K562 (cell line): ENCODE data around the gene FBXL13. TPM values are rescaled to one million over a fixed set of nuclear protein-coding genes. Genes with fewer than 3 reads are reported as not detected.

Experiments used
- ATAC-seq: fragments of 200-7000 bp; cut with Tn5 transposase; 3 replicates; pipeline ENCODE4 v1.9.1; 2020; ENCODE audit warnings: moderate library complexity
- BruUV-seq: library from RNA; stranded (reverse); fragments of 400-500 nt; replicated peaks from 2 replicates; lab custom pipeline; 2021; lab: Mats Ljungman, UMichigan
- CTCF ChIA-PET: fragments of 300-600 bp; formaldehyde crosslinking; extraction: SDS; loops from one replicate; lab custom pipeline; 2021; ENCODE audit warnings: low intra/inter-chr PET ratio; lab: Yijun Ruan, JAX
- POLR2A ChIA-PET: fragments of 300-600, 350-650 bp; sonication (Branson Sonifier 250); formaldehyde crosslinking; extraction: SDS; loops from one replicate; lab custom pipeline; 2021; ENCODE audit warnings: antibody characterized with exemption, inconsistent platforms; lab: Yijun Ruan, JAX
- DNase-seq, 4 experiments: peaks; one replicate each; pipeline versions ENCODE4 v3.0.0 to v3.0.0-alpha.2; 2011 to 2018; ENCODE audit warnings: low spot score in 3 of 4, mixed read lengths in 3 of 4; ENCODE audit errors: extremely low read depth in 1 of 4
- FAIRE-seq: peaks from 2 replicates; lab custom pipeline; 2011; peaks lifted over from hg19 to GRCh38; lab: Jason Lieb, UNC
- H2AFZ ChIP-seq: 2 replicates; pipeline ENCODE4 v1.6.0; 2011; ENCODE audit warnings: low read depth, low read length, control low read depth, inconsistent platforms
- H3K27ac ChIP-seq: fragments of 200-600 bp; 3 replicates; pipeline ENCODE4 v1.8.0; 2011; ENCODE audit warnings: low read depth, mild to moderate bottlenecking, control low read depth, inconsistent platforms, low read length, moderate library complexity, mixed read lengths; ENCODE audit errors: extremely low read depth
- H3K27me3 ChIP-seq, 2 experiments: fragments of 300-600 bp in 1 of 2; 2 replicates in 1 of 2; 3 replicates in 1 of 2; pipeline versions ENCODE4 v1.6.0 to v1.8.0; 2011; ENCODE audit warnings: inconsistent platforms in 2 of 2, low read length in 2 of 2, mild to moderate bottlenecking in 1 of 2, mixed read lengths in 1 of 2, moderate library complexity in 1 of 2; ENCODE audit not compliant: control insufficient read depth in 2 of 2, insufficient read depth in 2 of 2
- H3K36me3 ChIP-seq: fragments of 300-600 bp; 3 replicates; pipeline ENCODE4 v1.8.0; 2011; ENCODE audit warnings: mild to moderate bottlenecking, low read length, inconsistent platforms; ENCODE audit not compliant: control insufficient read depth, insufficient read depth
- H3K4me1 ChIP-seq, 2 experiments: fragments of 200-600 bp in 1 of 2; replicated peaks in 1 of 2; 2 replicates in 1 of 2; 3 replicates in 1 of 2; pipeline versions ENCODE4 v1.5.1 to v1.8.0; 2011; ENCODE audit warnings: inconsistent platforms in 2 of 2, low read length in 2 of 2, mild to moderate bottlenecking in 1 of 2, mixed read lengths in 1 of 2, moderate library complexity in 1 of 2; ENCODE audit not compliant: control insufficient read depth in 2 of 2, insufficient read depth in 2 of 2
- H3K4me2 ChIP-seq: 2 replicates; pipeline ENCODE4 v1.6.1; 2011; ENCODE audit warnings: low read length, control low read depth, inconsistent platforms, mixed read lengths; ENCODE audit not compliant: insufficient read depth
- H3K4me3 ChIP-seq: fragments of 200-600 bp; sonication (generic), shearing (Covaris generic); 2 replicates; pipeline ENCODE4 v1.5.1; 2016; ENCODE audit warnings: control low read depth, inconsistent platforms
- H3K79me2 ChIP-seq: fragments of 200-600 bp; 3 replicates; pipeline ENCODE4 v1.8.0; 2011; ENCODE audit warnings: low read length, inconsistent platforms; ENCODE audit not compliant: control insufficient read depth, insufficient read depth
- H3K9ac ChIP-seq, 2 experiments: 2 replicates each; pipeline versions ENCODE4 v1.6.0 to v1.6.1; 2011; ENCODE audit warnings: low read depth in 2 of 2, low read length in 2 of 2, control low read depth in 1 of 2, inconsistent platforms in 1 of 2, mild to moderate bottlenecking in 1 of 2, mixed read lengths in 1 of 2; ENCODE audit not compliant: insufficient read depth in 1 of 2
- H3K9me1 ChIP-seq: one replicate; pipeline ENCODE4 v1.6.0; 2011; ENCODE audit warnings: inconsistent platforms, mild to moderate bottlenecking, low read length, moderate library complexity; ENCODE audit not compliant: control insufficient read depth, insufficient read depth
- H3K9me3 ChIP-seq: replicated peaks from 2 replicates; pipeline ENCODE4 v1.5.1; 2011; ENCODE audit warnings: low read depth, low read length, inconsistent platforms; ENCODE audit not compliant: control insufficient read depth, insufficient read depth
- H4K20me1 ChIP-seq: replicated peaks from 2 replicates; pipeline ENCODE4 v1.6.1; 2011; ENCODE audit warnings: low read length, inconsistent platforms, mixed read lengths; ENCODE audit not compliant: control insufficient read depth, insufficient read depth
- ASH1L ChIP-seq: fragments of 450-650 bp; IDR thresholded peaks from 2 replicates; pipeline ENCODE4 v1.6.1; 2018; ENCODE audit warnings: borderline replicate concordance, mild to moderate bottlenecking, low read depth; ENCODE audit not compliant: partially characterized antibody
- MAFG ChIP-seq: fragments of 450-650 bp; conservative IDR thresholded peaks from 2 replicates; pipeline ENCODE4 v1.6.1; 2016; ENCODE audit warnings: missing genetic modification characterization, missing compliant biosample characterization
- MAZ ChIP-seq, 2 experiments: fragments of 450-650 bp in 1 of 2; sonication (generic) in 1 of 2; formaldehyde crosslinking; IDR thresholded peaks in 1 of 2; conservative IDR thresholded peaks in 1 of 2; 2 replicates each; pipeline versions ENCODE4 v1.4.0 to v1.5.0; 2020; ENCODE audit warnings: mild to moderate bottlenecking in 1 of 2, missing genetic modification reagents in 1 of 2
- NFRKB ChIP-seq: fragments of 450-650 bp; IDR thresholded peaks from 2 replicates; pipeline ENCODE4 v1.6.1; 2016; ENCODE audit warnings: low read depth
- PKNOX1 ChIP-seq: fragments of 450-650 bp; IDR thresholded peaks from 2 replicates; pipeline ENCODE4 v1.6.1; 2016
- POLR3G ChIP-seq: IDR thresholded peaks from 2 replicates; pipeline ENCODE4 v1.6.1; 2011; ENCODE audit not compliant: insufficient read length, insufficient replicate concordance; ENCODE audit errors: extremely low read depth
- SIN3A ChIP-seq, 2 experiments: fragments of 150-350 bp in 1 of 2; IDR thresholded peaks; 2 replicates each; pipeline ENCODE4 v1.6.1; 2011 to 2016; ENCODE audit warnings: borderline replicate concordance in 2 of 2, low read depth in 2 of 2, low read length in 2 of 2, mild to moderate bottlenecking in 2 of 2, moderate library complexity in 2 of 2; ENCODE audit not compliant: control insufficient read depth in 1 of 2
- TFAP4 ChIP-seq: sonication (generic); formaldehyde crosslinking; IDR thresholded peaks from 2 replicates; pipeline ENCODE4 v1.8.0; 2022; ENCODE audit warnings: missing genetic modification reagents, mild to moderate bottlenecking, moderate library complexity, borderline replicate concordance
- ZFP1 ChIP-seq: fragments of 450-650 bp; formaldehyde crosslinking; IDR thresholded peaks from 2 replicates; pipeline ENCODE4 v1.4.0; 2020; ENCODE audit warnings: mild to moderate bottlenecking, mixed read lengths
- ZNF134 ChIP-seq: fragments of 250-450 bp; sonication (Bioruptor Pico); conservative IDR thresholded peaks from 2 replicates; pipeline ENCODE4 v1.4.0; 2020
- ZNF232 ChIP-seq: sonication (generic); formaldehyde crosslinking; IDR thresholded peaks from 2 replicates; pipeline ENCODE4 v1.8.0; 2022; ENCODE audit warnings: mild to moderate bottlenecking, missing genetic modification reagents
- ZNF586 ChIP-seq: fragments of 450-650 bp; formaldehyde crosslinking; conservative IDR thresholded peaks from 2 replicates; pipeline ENCODE4 v1.4.0; 2020; ENCODE audit warnings: mild to moderate bottlenecking, moderate library complexity
- ZNF830 ChIP-seq: fragments of 250-450 bp; sonication (Bioruptor Pico); IDR thresholded peaks from 2 replicates; pipeline ENCODE4 v1.5.0; 2021; ENCODE audit warnings: mild to moderate bottlenecking
- WGBS: fragments of 100-300 bp; shearing (Covaris generic); methylation state at CpG from one replicate; pipeline ENCODE4 v1.1.6; 2016; ENCODE audit warnings: low coverage, mixed read lengths; ENCODE audit not compliant: insufficient coverage; ENCODE audit errors: missing lambda C conversion rate; 5-methylcytosine and 5-hydroxymethylcytosine counted together
- in situ Hi-C: fragments of 300-500 bp; cut with MboI; formaldehyde crosslinking; loops from 4 replicates; pipeline ENCODE4 v1.15.0; 2018; ENCODE audit warnings: inconsistent platforms, mixed read lengths
- intact Hi-C: fragments of 100-400 bp; cut with micrococcal nuclease; formaldehyde crosslinking; loops from 2 replicates; pipeline ENCODE4 v1.14.2; 2022
- polyA plus RNA-seq, 8 experiments: library from polyadenylated mRNA; depleted of rRNA in 4 of 8; stranded (reverse) in 5 of 8; unstranded in 3 of 8; fragments of >200 nt; fragmentation: Nextera tagmentation in 2 of 8; fragmentation: Illumina TruSeq in 1 of 8; extraction: Ambion mirVana in 2 of 8; extraction: Trizol in 1 of 8; gene quantifications; 2 replicates each; pipeline versions ENCODE4 v1.2.1 to v1.2.3, GENCODE V29; 2011 to 2014; ENCODE audit warnings: inconsistent platforms in 1 of 8, missing spikeins in 1 of 8
- total RNA-seq, 7 experiments: library from RNA; depleted of rRNA in 6 of 7; stranded (reverse); fragments of >200 nt in 6 of 7; fragmentation: Illumina TruSeq in 2 of 7; extraction: Trizol in 2 of 7; gene quantifications; 2 replicates each; pipeline versions ENCODE4 v1.2.1 to v1.2.3, GENCODE V29; 2011 to 2021; ENCODE audit warnings: low replicate concordance in 1 of 7

The FBXL13 gene
- total and polyA plus RNA-seq, 9 of the 15 experiments (the other 6 are each of a cell fraction or from before 2014, with no cell fraction given), result 16.3 to 55.0 (median 25.4) TPM

- no TSS peak for BruUV-seq
These were observed 62.9 kb downstream of the FBXL13 start for GRCh38 chr7:103011650-103012049.

GRCh38 chr7:103010211-103010610 is 64.4 kb downstream of the FBXL13 start:
- no peak overlapping the region for H2AFZ ChIP-seq
- H3K79me2 ChIP-seq, result no peaks in the 10 kb centered on the region
- WGBS, result 67% methylated on average over 1 of the region's 1 CpG
- ATAC-seq (no peak), DNase-seq (no peak), FAIRE-seq (no peak)
- H3K9me1 ChIP-seq, result no peaks in the 10 kb centered on the region
- H3K4me2 ChIP-seq, result no peak overlapping the region
- ChIA-PET POLR2A (interaction anchor here (1.2 kb wide), 1 partner anchor 22 kb away, joined by 3 read pairs; no protein-coding TSS in a partner anchor), CTCF (no interaction called here)
- in situ Hi-C loops, result no loop called here
- no peaks in the 10 kb centered on the region for H3K9me3 ChIP-seq
- peak overlapping the region in 1 of 2 experiments; percentile 49; a peak in 1 of 4 replicates for H3K9ac ChIP-seq
- no peak overlapping the region for H3K4me3 ChIP-seq
- intact Hi-C loops, result no loop called here
- no peaks in the 10 kb centered on the region for H3K27me3 ChIP-seq
- no peaks in the 10 kb centered on the region for H4K20me1 ChIP-seq
- H3K4me1 ChIP-seq, result no peaks in the 10 kb centered on the region
- H3K36me3 ChIP-seq, result no peaks in the 10 kb centered on the region
- H3K27ac ChIP-seq, result no peak overlapping the region
- no TSS peak for BruUV-seq
- no peak for TF ChIP-seq ZNF134 (CRISPR knock-in tag)
- TF ChIP-seq POLR3G, result no peak
- no peak for TF ChIP-seq PKNOX1
- no peak for TF ChIP-seq ZFP1 (CRISPR knock-in tag)
- TF ChIP-seq SIN3A (IDR thresholded peaks at IDR 0.05; ENCODE audit: borderline replicate concordance in 2 of 2, control insufficient read depth in 1 of 2, low read depth in 2 of 2, low read length in 2 of 2), result no peak
- TF ChIP-seq ZNF232, result no peak
- no peak for TF ChIP-seq MAFG (tag)
- no peak for TF ChIP-seq MAZ (CRISPR knock-in tag; conservative IDR thresholded peaks at IDR 0.05 in 1 of 2, IDR thresholded peaks at IDR 0.05 in 1 of 2)
- no peak for TF ChIP-seq NFRKB
- TF ChIP-seq ASH1L, result no peak
- TF ChIP-seq ZNF586 (CRISPR knock-in tag), result no peak

More at GRCh38 chr7:103011650-103012049, 62.9 kb downstream of the FBXL13 start:
- Histone ChIP-seq H3K4me1 (no peaks in the 10 kb centered on the region), H2AFZ (no peak overlapping the region), H3K9me3 (0 out of 2 replicates have a peak, but pooled peaks cover 4% of the 10 kb centered on the region), H3K79me2 (no peaks in the 10 kb centered on the region), H3K36me3 (no peaks in the 10 kb centered on the region), H3K9ac (no peak overlapping the region), H3K9me1 (no peaks in the 10 kb centered on the region), H3K27ac (no peak overlapping the region), H3K4me2 (no peak overlapping the region), H3K27me3 (no peaks in the 10 kb centered on the region), H4K20me1 (no peaks in the 10 kb centered on the region), H3K4me3 (no peak overlapping the region)
- POLR2A ChIA-PET, result no interaction called here
- TF ChIP-seq ZNF830 (CRISPR knock-in tag) (no peak), TFAP4 (CRISPR knock-in tag) (no peak)
- in situ Hi-C loops, result no loop called here
- 36% methylated on average over 3 of the region's 3 CpGs for WGBS
- DNase-seq (no peak), ATAC-seq (no peak), FAIRE-seq (no peak)
- intact Hi-C loops, result no loop called here
- CTCF ChIA-PET, result no interaction called here
